Measurements from ENCODE around the gene SYVN1. TPM values are rescaled to one million over a fixed set of nuclear protein-coding genes. Genes with fewer than 3 reads are reported as not detected.

The SYVN1 gene
- total and polyA plus RNA-seq, 4 donors = 19.9 to 210 (median 56.6) TPM

DNA sequence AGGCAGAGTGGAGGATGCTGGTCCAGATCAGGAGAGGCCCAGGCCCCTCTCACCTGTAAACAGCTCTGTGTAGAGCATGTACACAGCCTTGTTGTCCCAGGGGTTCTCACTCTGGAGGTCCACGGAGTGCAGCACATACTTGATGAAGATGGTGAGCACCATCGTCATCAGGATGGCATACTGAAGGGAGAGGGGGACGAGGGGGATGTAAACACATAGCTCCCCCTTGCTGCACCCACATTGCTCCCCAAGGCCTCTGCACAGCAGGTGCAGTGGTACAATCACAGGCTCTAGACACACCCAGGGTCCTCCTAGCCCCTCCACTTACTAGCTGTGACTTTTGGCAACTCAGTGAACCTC is 2.9 kb downstream of the SYVN1 start:
- H3K27me3 ChIP-seq (ENCODE audit: control insufficient read depth in 4 of 4, insufficient read depth in 4 of 4, low read length in 3 of 4) = no peaks in the 10 kb centered on the region
- H3K4me1 ChIP-seq (ENCODE audit: control insufficient read depth in 4 of 4, insufficient read depth in 4 of 4, low read length in 3 of 4) = peaks cover 0 to 45% (median 30%) of the 10 kb centered on the region in 4 donors
- H3K9ac ChIP-seq (ENCODE audit: low read depth in 1 of 2, low read length in 2 of 2) = no peak overlapping the region
- WGBS = 83% methylated on average over 3 of the region's 3 CpGs
- H3K36me3 ChIP-seq (ENCODE audit: control insufficient read depth in 4 of 4, insufficient read depth in 3 of 4, low read depth in 1 of 4, low read length in 3 of 4) = peaks cover 43 to 65% (median 50%) of the 10 kb centered on the region in 4 donors
- H3K9me3 ChIP-seq (ENCODE audit: control insufficient read depth in 4 of 4, low read length in 3 of 4) = no peaks in the 10 kb centered on the region
- H3K27ac ChIP-seq (ENCODE audit: low read depth in 1 of 2, low read length in 2 of 2) = no peak overlapping the region
- TF ChIP-seq FOXA1 (IDR thresholded peaks at IDR 0.05) (no peak), SP1 (IDR thresholded peaks at IDR 0.05) (no peak), FOXA2 (IDR thresholded peaks at IDR 0.05) (no peak), EGR1 (IDR thresholded peaks at IDR 0.05; ENCODE audit: low read depth in 2 of 2) (no peak)
- TF ChIP-seq, protein P1, sequence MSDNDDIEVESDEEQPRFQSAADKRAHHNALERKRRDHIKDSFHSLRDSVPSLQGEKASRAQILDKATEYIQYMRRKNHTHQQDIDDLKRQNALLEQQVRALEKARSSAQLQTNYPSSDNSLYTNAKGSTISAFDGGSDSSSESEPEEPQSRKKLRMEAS (IDR thresholded peaks at IDR 0.05) = no peak
- H3K4me3 ChIP-seq (ENCODE audit: low read depth in 1 of 3, low read length in 3 of 3) = no peak overlapping the region
- no peak for DNase-seq (ENCODE audit: low spot score)

DNA sequence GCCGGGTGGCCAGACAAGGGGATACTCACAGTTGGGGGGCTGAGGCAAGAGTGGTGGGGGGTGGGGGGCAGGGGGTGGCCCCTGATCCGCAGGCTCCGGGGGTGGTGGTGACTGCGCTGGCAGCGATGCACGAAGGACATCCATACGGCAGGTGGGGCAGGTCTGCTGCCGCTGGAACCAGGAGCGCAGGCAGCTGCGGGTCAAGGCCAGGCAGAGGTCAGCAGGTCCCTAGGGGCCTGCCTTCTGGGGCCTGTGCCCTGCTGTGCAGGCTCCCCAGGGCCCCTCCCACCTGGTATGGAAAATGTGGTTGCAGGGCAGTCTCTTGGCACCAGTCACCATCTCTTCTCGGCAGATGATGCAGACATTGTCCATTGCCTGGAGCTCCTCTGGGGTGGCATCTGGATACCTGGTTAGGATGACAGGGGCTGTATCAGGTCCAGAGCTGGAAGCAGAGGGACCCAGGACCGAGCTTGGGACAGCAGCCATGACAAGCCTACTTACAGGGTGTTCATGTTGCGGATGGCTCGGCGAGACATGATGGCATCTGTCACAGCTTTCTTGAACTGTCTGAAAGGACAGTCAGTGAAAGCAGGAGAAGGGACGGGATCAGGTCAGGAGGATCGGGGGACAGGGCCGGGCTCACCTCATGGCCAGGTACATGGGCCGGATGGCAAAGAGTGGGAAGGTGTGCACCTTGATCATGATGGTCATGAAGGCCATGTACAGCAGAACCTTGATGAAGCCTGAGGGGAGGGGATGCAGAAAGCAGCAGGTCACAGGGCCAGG is 3.5 kb downstream of the SYVN1 start:
- no peak for DNase-seq (ENCODE audit: low spot score)
- peaks cover 0 to 39% (median 28%) of the 10 kb centered on the region in 4 donors for H3K4me1 ChIP-seq (ENCODE audit: control insufficient read depth in 4 of 4, insufficient read depth in 4 of 4, low read length in 3 of 4)

More for the DNA sequence above, 3.5 kb downstream of the SYVN1 start:
- TF ChIP-seq FOXA2 (IDR thresholded peaks at IDR 0.05) (no peak), RAD21 (IDR thresholded peaks at IDR 0.05) (no peak), SP1 (IDR thresholded peaks at IDR 0.05) (no peak), EGR1 (IDR thresholded peaks at IDR 0.05; ENCODE audit: low read depth in 2 of 2) (no peak), RXRA (IDR thresholded peaks at IDR 0.05) (no peak), JUND (IDR thresholded peaks at IDR 0.05) (no peak), GABPA (IDR thresholded peaks at IDR 0.05 in 1 of 2, conservative IDR thresholded peaks at IDR 0.05 in 1 of 2) (no peak), FOXA1 (IDR thresholded peaks at IDR 0.05) (no peak), HNF4G (IDR thresholded peaks at IDR 0.05) (no peak), NR2F2 (IDR thresholded peaks at IDR 0.05) (no peak), YY1 (IDR thresholded peaks at IDR 0.05) (no peak), TAF1 (conservative IDR thresholded peaks at IDR 0.05) (no peak), HNF4A (conservative IDR thresholded peaks at IDR 0.05) (no peak)
- TF ChIP-seq, protein P2, sequence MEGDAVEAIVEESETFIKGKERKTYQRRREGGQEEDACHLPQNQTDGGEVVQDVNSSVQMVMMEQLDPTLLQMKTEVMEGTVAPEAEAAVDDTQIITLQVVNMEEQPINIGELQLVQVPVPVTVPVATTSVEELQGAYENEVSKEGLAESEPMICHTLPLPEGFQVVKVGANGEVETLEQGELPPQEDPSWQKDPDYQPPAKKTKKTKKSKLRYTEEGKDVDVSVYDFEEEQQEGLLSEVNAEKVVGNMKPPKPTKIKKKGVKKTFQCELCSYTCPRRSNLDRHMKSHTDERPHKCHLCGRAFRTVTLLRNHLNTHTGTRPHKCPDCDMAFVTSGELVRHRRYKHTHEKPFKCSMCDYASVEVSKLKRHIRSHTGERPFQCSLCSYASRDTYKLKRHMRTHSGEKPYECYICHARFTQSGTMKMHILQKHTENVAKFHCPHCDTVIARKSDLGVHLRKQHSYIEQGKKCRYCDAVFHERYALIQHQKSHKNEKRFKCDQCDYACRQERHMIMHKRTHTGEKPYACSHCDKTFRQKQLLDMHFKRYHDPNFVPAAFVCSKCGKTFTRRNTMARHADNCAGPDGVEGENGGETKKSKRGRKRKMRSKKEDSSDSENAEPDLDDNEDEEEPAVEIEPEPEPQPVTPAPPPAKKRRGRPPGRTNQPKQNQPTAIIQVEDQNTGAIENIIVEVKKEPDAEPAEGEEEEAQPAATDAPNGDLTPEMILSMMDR (IDR thresholded peaks at IDR 0.05; ENCODE audit: low read depth, low read length, missing input control) = no peak
- TF ChIP-seq, protein P1 (IDR thresholded peaks at IDR 0.05) = no peak
- TF ChIP-seq, protein P3, sequence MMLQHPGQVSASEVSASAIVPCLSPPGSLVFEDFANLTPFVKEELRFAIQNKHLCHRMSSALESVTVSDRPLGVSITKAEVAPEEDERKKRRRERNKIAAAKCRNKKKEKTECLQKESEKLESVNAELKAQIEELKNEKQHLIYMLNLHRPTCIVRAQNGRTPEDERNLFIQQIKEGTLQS (IDR thresholded peaks at IDR 0.05) = no peak
- TF ChIP-seq, protein P4, sequence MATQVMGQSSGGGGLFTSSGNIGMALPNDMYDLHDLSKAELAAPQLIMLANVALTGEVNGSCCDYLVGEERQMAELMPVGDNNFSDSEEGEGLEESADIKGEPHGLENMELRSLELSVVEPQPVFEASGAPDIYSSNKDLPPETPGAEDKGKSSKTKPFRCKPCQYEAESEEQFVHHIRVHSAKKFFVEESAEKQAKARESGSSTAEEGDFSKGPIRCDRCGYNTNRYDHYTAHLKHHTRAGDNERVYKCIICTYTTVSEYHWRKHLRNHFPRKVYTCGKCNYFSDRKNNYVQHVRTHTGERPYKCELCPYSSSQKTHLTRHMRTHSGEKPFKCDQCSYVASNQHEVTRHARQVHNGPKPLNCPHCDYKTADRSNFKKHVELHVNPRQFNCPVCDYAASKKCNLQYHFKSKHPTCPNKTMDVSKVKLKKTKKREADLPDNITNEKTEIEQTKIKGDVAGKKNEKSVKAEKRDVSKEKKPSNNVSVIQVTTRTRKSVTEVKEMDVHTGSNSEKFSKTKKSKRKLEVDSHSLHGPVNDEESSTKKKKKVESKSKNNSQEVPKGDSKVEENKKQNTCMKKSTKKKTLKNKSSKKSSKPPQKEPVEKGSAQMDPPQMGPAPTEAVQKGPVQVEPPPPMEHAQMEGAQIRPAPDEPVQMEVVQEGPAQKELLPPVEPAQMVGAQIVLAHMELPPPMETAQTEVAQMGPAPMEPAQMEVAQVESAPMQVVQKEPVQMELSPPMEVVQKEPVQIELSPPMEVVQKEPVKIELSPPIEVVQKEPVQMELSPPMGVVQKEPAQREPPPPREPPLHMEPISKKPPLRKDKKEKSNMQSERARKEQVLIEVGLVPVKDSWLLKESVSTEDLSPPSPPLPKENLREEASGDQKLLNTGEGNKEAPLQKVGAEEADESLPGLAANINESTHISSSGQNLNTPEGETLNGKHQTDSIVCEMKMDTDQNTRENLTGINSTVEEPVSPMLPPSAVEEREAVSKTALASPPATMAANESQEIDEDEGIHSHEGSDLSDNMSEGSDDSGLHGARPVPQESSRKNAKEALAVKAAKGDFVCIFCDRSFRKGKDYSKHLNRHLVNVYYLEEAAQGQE (IDR thresholded peaks at IDR 0.05) = no peak
- TF ChIP-seq, protein P5, sequence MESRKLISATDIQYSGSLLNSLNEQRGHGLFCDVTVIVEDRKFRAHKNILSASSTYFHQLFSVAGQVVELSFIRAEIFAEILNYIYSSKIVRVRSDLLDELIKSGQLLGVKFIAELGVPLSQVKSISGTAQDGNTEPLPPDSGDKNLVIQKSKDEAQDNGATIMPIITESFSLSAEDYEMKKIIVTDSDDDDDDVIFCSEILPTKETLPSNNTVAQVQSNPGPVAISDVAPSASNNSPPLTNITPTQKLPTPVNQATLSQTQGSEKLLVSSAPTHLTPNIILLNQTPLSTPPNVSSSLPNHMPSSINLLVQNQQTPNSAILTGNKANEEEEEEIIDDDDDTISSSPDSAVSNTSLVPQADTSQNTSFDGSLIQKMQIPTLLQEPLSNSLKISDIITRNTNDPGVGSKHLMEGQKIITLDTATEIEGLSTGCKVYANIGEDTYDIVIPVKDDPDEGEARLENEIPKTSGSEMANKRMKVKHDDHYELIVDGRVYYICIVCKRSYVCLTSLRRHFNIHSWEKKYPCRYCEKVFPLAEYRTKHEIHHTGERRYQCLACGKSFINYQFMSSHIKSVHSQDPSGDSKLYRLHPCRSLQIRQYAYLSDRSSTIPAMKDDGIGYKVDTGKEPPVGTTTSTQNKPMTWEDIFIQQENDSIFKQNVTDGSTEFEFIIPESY (IDR thresholded peaks at IDR 0.05) = no peak
- no peaks in the 10 kb centered on the region for H3K9me3 ChIP-seq (ENCODE audit: control insufficient read depth in 4 of 4, low read length in 3 of 4)
- no peak overlapping the region for H3K9ac ChIP-seq (ENCODE audit: low read depth in 1 of 2, low read length in 2 of 2)
- H3K27ac ChIP-seq (ENCODE audit: low read depth in 1 of 2, low read length in 2 of 2) = no peak overlapping the region
- peaks cover 43 to 71% (median 53%) of the 10 kb centered on the region in 4 donors for H3K36me3 ChIP-seq (ENCODE audit: control insufficient read depth in 4 of 4, insufficient read depth in 3 of 4, low read depth in 1 of 4, low read length in 3 of 4)
- H3K4me3 ChIP-seq (ENCODE audit: low read depth in 1 of 3, low read length in 3 of 3) = no peak overlapping the region
- 80% methylated on average over 19 of the region's 19 CpGs for WGBS
- H3K27me3 ChIP-seq (ENCODE audit: control insufficient read depth in 4 of 4, insufficient read depth in 4 of 4, low read length in 3 of 4) = no peaks in the 10 kb centered on the region

All from liver (tissue), 9 donors.